Esophagus squamous epithelium (tissue), 5 donors: ENCODE results near the gene NELL1. TPM values are rescaled to one million over a fixed set of nuclear protein-coding genes. Genes with fewer than 3 reads are reported as not detected.

Experiments used
- DNase-seq: peaks from one replicate; lab custom pipeline; 2025; lab: John Stamatoyannopoulos, UW
- H3K27ac ChIP-seq, 4 donors: fragments of 200-600 bp; sonication (generic); one replicate each; pipeline ENCODE4 v1.5.1; 2016 to 2019; ENCODE audit warnings: mild to moderate bottlenecking in 1 of 4
- H3K27me3 ChIP-seq, 4 donors: fragments of 200-600 bp; sonication (generic); 1 replicate in 3 of 4; 2 replicates in 1 of 4; pipeline versions ENCODE4 v1.5.1 to v1.6.0; 2017 to 2021; ENCODE audit warnings: antibody characterized with exemption in 1 of 4
- H3K36me3 ChIP-seq, 3 donors: fragments of 200-600 bp; sonication (generic); one replicate each; pipeline ENCODE4 v1.5.1; 2016 to 2019
- H3K4me1 ChIP-seq, 3 donors: fragments of 200-600 bp; sonication (generic); one replicate each; pipeline ENCODE4 v1.5.1; 2017 to 2019
- H3K4me3 ChIP-seq, 4 donors: fragments of 200-600 bp; sonication (generic); 1 replicate in 3 of 4; 2 replicates in 1 of 4; pipeline ENCODE4 v1.5.1; 2016 to 2019; ENCODE audit warnings: mild to moderate bottlenecking in 2 of 4, moderate library complexity in 1 of 4
- H3K9me3 ChIP-seq, 3 donors: fragments of 200-600 bp; sonication (generic); one replicate each; pipeline ENCODE4 v1.5.1; 2016 to 2019
- POLR2A ChIP-seq, 4 donors: fragments of 450-650 bp; IDR thresholded peaks; one replicate each; pipeline ENCODE4 v1.6.1; 2017; ENCODE audit warnings: antibody characterized with exemption in 4 of 4, mild to moderate bottlenecking in 4 of 4, moderate library complexity in 3 of 4
- WGBS, 2 donors: methylation state at CpG; one replicate each; pipeline ENCODE4 v1.1.5; 2018; 5-methylcytosine and 5-hydroxymethylcytosine counted together
- intact Hi-C: fragments of 100-400 bp; cut with DNase I; formaldehyde crosslinking; loops from one replicate; pipeline ENCODE4 v1.15.0; 2022
- total RNA-seq, 4 donors: library from RNA; depleted of rRNA; stranded (reverse); fragments of >200 nt; gene quantifications; one replicate each; pipeline ENCODE4 v1.1.0, GENCODE V29; 2016
- TF ChIP-seq, protein P1 (sequence below), 6 experiments: fragments of 450-650 bp in 4 of 6; fragments of 200-600 bp in 2 of 6; sonication (generic) in 2 of 6; IDR thresholded peaks; one replicate each; pipeline ENCODE4 v1.5.1; 2016 to 2019; ENCODE audit warnings: antibody characterized with exemption in 6 of 6, mild to moderate bottlenecking in 4 of 6, moderate library complexity in 4 of 6
- donor health status: DM: yes; HTN: yes; CAD: no.

NELL1 gene
- total RNA-seq, 4 donors from 2014 or later = 1.5 TPM; not detected in 3

DNA sequence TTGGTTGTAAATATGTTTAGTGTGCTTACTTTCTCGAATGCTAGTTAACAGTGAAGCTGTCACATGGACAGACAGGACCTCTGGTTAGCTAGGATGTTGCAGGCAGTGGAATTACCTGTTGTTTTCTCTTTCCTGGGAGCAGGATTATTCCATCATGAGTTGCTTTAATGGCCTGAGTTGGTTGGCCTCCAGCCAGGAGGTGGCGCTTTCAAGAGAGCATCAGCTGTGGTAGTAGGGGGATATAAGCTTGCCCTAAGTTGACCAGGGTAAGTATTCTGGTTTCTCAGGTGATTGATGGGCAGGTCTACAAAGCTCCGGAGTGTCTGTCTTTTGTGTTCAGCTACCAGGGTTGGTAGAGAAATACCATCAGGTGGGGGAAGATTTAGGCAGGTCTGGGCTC lies 43.5 kb downstream of the NELL1 start:
- H3K36me3 ChIP-seq = no peaks in the 10 kb centered on the region
- no peaks in the 10 kb centered on the region for H3K4me1 ChIP-seq
- no peaks in the 10 kb centered on the region for H3K27me3 ChIP-seq
- no peak overlapping the region for H3K27ac ChIP-seq
- intact Hi-C loops = no loop called here
- TF ChIP-seq POLR2A (IDR thresholded peaks at IDR 0.05) = no peak
- TF ChIP-seq, protein P1, sequence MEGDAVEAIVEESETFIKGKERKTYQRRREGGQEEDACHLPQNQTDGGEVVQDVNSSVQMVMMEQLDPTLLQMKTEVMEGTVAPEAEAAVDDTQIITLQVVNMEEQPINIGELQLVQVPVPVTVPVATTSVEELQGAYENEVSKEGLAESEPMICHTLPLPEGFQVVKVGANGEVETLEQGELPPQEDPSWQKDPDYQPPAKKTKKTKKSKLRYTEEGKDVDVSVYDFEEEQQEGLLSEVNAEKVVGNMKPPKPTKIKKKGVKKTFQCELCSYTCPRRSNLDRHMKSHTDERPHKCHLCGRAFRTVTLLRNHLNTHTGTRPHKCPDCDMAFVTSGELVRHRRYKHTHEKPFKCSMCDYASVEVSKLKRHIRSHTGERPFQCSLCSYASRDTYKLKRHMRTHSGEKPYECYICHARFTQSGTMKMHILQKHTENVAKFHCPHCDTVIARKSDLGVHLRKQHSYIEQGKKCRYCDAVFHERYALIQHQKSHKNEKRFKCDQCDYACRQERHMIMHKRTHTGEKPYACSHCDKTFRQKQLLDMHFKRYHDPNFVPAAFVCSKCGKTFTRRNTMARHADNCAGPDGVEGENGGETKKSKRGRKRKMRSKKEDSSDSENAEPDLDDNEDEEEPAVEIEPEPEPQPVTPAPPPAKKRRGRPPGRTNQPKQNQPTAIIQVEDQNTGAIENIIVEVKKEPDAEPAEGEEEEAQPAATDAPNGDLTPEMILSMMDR (IDR thresholded peaks at IDR 0.05) = no peak
- no peak for DNase-seq
- H3K9me3 ChIP-seq = no peaks in the 10 kb centered on the region
- WGBS, 2 donors = 68 to 70% methylated on average over 3 of the region's 3 CpGs
- H3K4me3 ChIP-seq = no peak overlapping the region

- H3K27me3 ChIP-seq = no peaks in the 10 kb centered on the region
- intact Hi-C loops = no loop called here
- DNase-seq = no peak
- 20 to 67% methylated on average over 1 of the region's 1 CpG for WGBS, 2 donors
- no peak for TF ChIP-seq POLR2A (IDR thresholded peaks at IDR 0.05)
- TF ChIP-seq, protein P1 (IDR thresholded peaks at IDR 0.05) = no peak
- no peak overlapping the region for H3K27ac ChIP-seq
- no peaks in the 10 kb centered on the region for H3K36me3 ChIP-seq
- H3K4me3 ChIP-seq = no peak overlapping the region
- no peaks in the 10 kb centered on the region for H3K4me1 ChIP-seq
- no peaks in the 10 kb centered on the region for H3K9me3 ChIP-seq
These were observed 46.1 kb downstream of the NELL1 start for GRCh38 chr11:20715464-20715863.

DNA sequence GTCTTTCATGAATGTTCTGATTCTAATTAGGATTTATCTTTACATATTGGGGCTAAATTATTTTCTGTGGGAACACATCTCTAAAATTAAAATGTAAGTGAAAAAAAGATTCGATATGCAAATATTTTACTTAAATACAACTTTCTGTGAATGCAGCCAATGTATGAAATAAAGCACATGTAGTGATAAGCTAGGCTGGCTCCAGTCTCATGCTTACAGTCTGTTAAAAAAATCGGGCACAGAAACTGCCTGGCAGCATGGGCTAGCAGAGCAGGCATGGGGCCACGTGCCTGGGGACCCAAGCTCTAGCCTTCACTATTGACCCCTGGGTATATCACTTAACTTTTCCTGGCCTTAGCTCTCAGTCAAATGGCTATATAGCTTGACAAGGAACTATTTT lies 46.5 kb downstream of the NELL1 start:
- TF ChIP-seq, protein P1 (IDR thresholded peaks at IDR 0.05) = no peak
- TF ChIP-seq POLR2A (IDR thresholded peaks at IDR 0.05) = no peak
- intact Hi-C loops = no loop called here
- Histone ChIP-seq H3K4me3 (no peak overlapping the region), H3K27me3 (no peaks in the 10 kb centered on the region), H3K27ac (no peak overlapping the region), H3K36me3 (no peaks in the 10 kb centered on the region), H3K9me3 (no peaks in the 10 kb centered on the region), H3K4me1 (no peaks in the 10 kb centered on the region)
- DNase-seq = no peak
- 67 to 74% methylated on average over 3 of the region's 3 CpGs for WGBS, 2 donors

DNA sequence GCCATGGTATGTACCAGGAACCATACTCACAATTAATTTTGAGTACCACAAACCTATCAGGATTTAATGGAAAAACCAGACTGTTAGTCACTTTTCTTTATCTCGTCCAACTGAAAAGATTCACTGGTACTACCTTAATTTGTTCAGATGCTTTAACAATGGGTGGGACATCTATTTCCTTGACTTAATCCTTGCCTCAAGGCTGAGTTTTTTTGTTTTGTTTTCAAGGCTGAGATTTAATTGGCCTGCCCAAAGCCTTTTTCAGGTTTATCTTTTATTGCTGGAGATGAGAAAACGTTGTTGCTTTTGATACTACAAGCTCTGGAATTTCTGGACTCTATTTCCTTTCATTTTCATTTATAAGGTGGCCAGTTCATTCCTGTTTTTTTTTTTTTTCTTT lies 50.4 kb downstream of the NELL1 start:
- Histone ChIP-seq H3K27ac (no peak overlapping the region), H3K4me1 (no peaks in the 10 kb centered on the region), H3K36me3 (no peaks in the 10 kb centered on the region), H3K9me3 (no peaks in the 10 kb centered on the region), H3K4me3 (no peak overlapping the region), H3K27me3 (no peaks in the 10 kb centered on the region)
- 43 to 49% methylated on average over 2 of the region's 2 CpGs for WGBS, 2 donors
- intact Hi-C loops = no loop called here
- TF ChIP-seq, protein P1 (IDR thresholded peaks at IDR 0.05) = no peak
- TF ChIP-seq POLR2A (IDR thresholded peaks at IDR 0.05) = no peak
- no peak for DNase-seq

DNA sequence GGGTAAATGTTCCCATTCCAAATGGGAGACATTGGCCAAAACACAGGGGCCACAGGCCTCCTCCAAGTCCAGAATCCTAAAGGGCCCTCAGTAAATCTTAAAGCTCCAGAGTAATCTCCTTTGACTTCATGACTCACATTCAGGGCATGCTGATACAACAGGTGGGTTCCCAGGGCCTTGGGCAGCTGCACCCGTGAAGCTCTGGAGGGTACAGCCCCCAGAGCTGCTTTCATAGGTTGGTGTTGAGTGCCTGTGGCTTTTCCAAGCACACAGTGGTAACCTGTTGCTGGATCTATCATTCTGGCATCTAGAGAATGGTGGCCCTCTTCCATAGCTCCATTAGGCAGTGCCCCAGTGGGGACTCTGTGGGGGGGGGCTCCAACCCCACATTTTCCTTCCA lies 54.0 kb downstream of the NELL1 start:
- no peak for TF ChIP-seq POLR2A (IDR thresholded peaks at IDR 0.05)
- TF ChIP-seq, protein P1 (IDR thresholded peaks at IDR 0.05) = no peak
- WGBS, 2 donors = 57% methylated on average over 1 of the region's 1 CpG; no CpG with 5 or more reads in 1 of the 2 donors
- Histone ChIP-seq H3K4me3 (no peak overlapping the region), H3K4me1 (no peaks in the 10 kb centered on the region), H3K27ac (no peak overlapping the region), H3K27me3 (no peaks in the 10 kb centered on the region), H3K9me3 (peaks cover 0 to 5% (median 0%) of the 10 kb centered on the region in 3 donors), H3K36me3 (no peaks in the 10 kb centered on the region)
- intact Hi-C loops = no loop called here
- no peak for DNase-seq
